ENCODE data around the gene GIGYF2. TPM values are rescaled to one million over a fixed set of nuclear protein-coding genes. Genes with fewer than 3 reads are reported as not detected.

The GIGYF2 gene
- total and polyA plus RNA-seq, 4 experiments from 2014 or later, result 6.7 to 89.6 (median 59.0) TPM

- no peaks in the 10 kb centered on the region for H3K36me3 ChIP-seq (ENCODE audit: insufficient read depth, low read length)
- no peak for DNase-seq
- no peak overlapping the region for H3K27ac Mint-ChIP-seq
- ChIA-PET CTCF (ENCODE audit: partially characterized antibody) (no interaction called here), POLR2A (ENCODE audit: partially characterized antibody) (no interaction called here)
- peak overlapping the region in 5 of 8 donors; percentile 22 to 67 (median 47) for H3K4me3 Mint-ChIP-seq
- peaks cover 13% of the 10 kb centered on the region in 2 donors for H3K27me3 Mint-ChIP-seq
- H3K36me3 Mint-ChIP-seq, result no peaks in the 10 kb centered on the region
- peaks cover 2 to 14% (median 7%) of the 10 kb centered on the region in 4 donors for H3K4me1 Mint-ChIP-seq
- H3K4me3 ChIP-seq (ENCODE audit: low read length in 2 of 2), result peak overlapping the region in 1 of 2 donors; percentile 28
- H3K27me3 ChIP-seq (ENCODE audit: insufficient read depth, low read length), result peaks cover 4% of the 10 kb centered on the region
- peaks cover 7% of the 10 kb centered on the region for H3K4me1 ChIP-seq (ENCODE audit: insufficient read depth, low read length)
- intact Hi-C loops (cut with micrococcal nuclease), result no loop called here
- peaks cover 0 to 2% (median 0%) of the 10 kb centered on the region in 8 donors for H3K9me3 Mint-ChIP-seq
- H3K9me3 ChIP-seq (ENCODE audit: control insufficient read depth in 1 of 2, low read length in 2 of 2), result no peaks in the 10 kb centered on the region
- no peak overlapping the region for H3K27ac ChIP-seq (ENCODE audit: low read depth, low read length)
Measured at GRCh38 chr2:232876978-232877441, 179.9 kb downstream of the GIGYF2 start.

GRCh38 chr2:232877940-232878511 lies 180.9 kb downstream of the GIGYF2 start:
- Histone ChIP-seq H3K27me3 (ENCODE audit: insufficient read depth, low read length) (peaks cover 4% of the 10 kb centered on the region), H3K9me3 (ENCODE audit: control insufficient read depth in 1 of 2, low read length in 2 of 2) (no peaks in the 10 kb centered on the region), H3K27ac (ENCODE audit: low read depth, low read length) (no peak overlapping the region), H3K4me1 (ENCODE audit: insufficient read depth, low read length) (peaks cover 7% of the 10 kb centered on the region), H3K36me3 (ENCODE audit: insufficient read depth, low read length) (no peaks in the 10 kb centered on the region), H3K4me3 (ENCODE audit: low read length in 2 of 2) (no peak overlapping the region)
- Mint-ChIP-seq H3K4me1 (peaks cover 2 to 14% (median 7%) of the 10 kb centered on the region in 4 donors), H3K36me3 (no peaks in the 10 kb centered on the region), H3K27me3 (peaks cover 13% of the 10 kb centered on the region in 2 donors), H3K4me3 (peak overlapping the region in 4 of 8 donors; percentile 10 to 81 (median 70)), H3K9me3 (peaks cover 0 to 2% (median 0%) of the 10 kb centered on the region in 8 donors), H3K27ac (no peak overlapping the region)
- peak in 1 of 5 donors; percentile 7 for DNase-seq
- ChIA-PET POLR2A (ENCODE audit: partially characterized antibody) (no interaction called here), CTCF (ENCODE audit: partially characterized antibody) (no interaction called here)
- intact Hi-C loops (cut with micrococcal nuclease), result no loop called here

DNA sequence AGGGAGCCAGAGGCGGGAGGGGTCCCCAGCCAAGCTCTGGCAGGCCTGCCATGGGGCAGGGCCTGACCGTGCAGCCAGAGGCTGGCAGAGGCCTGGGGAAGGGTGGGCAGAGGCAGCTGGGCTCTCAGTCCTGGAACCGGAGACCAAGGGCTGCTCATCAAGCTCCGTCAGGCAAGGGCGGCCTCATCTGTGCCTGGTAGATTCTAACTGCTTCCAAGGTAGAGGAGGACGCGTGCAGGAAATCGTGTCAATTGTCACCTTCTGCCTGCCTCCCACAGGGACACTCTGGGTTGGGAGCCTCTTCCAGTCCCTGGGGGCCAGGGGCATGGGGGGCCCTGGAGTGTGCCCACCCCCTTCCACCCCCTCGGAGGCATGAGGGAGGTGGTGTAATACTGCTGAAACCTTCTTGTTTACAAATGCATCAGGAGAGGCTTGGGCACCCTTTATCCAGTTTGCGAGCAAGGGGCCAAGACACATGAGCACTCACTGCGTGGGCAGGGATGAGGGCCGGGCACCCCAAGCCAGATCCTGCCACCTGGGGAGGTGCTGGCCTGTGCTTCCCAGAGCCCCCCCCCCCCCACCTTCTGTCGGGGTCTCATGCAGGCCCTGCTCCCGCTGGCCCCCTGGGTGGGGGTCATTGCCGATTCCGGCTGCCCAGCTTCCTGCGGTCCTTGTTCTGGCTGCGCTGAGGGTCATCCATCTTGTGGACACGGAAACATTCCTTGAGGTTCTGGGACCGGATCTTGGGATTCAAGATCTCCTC lies 181.9 kb downstream of the GIGYF2 start:
- Mint-ChIP-seq H3K27ac (no peak overlapping the region), H3K9me3 (peaks cover 0 to 2% (median 0%) of the 10 kb centered on the region in 8 donors), H3K36me3 (no peaks in the 10 kb centered on the region), H3K4me3 (peak overlapping the region in 1 of 8 donors; percentile 25), H3K4me1 (peaks cover 2 to 14% (median 7%) of the 10 kb centered on the region in 4 donors), H3K27me3 (peaks cover 11 to 13% of the 10 kb centered on the region in 2 donors)
- Histone ChIP-seq H3K9me3 (ENCODE audit: control insufficient read depth in 1 of 2, low read length in 2 of 2) (no peaks in the 10 kb centered on the region), H3K4me1 (ENCODE audit: insufficient read depth, low read length) (peaks cover 7% of the 10 kb centered on the region), H3K27ac (ENCODE audit: low read depth, low read length) (no peak overlapping the region), H3K36me3 (ENCODE audit: insufficient read depth, low read length) (no peaks in the 10 kb centered on the region), H3K4me3 (ENCODE audit: low read length in 2 of 2) (no peak overlapping the region), H3K27me3 (ENCODE audit: insufficient read depth, low read length) (peaks cover 4% of the 10 kb centered on the region)
- CTCF ChIA-PET (ENCODE audit: partially characterized antibody), result no interaction called here
- intact Hi-C loops (cut with micrococcal nuclease), result no loop called here
- peak in 1 of 5 donors; percentile 38 for DNase-seq
- POLR2A ChIA-PET (ENCODE audit: partially characterized antibody), result no interaction called here

GRCh38 chr2:232879618-232880494 lies 182.7 kb downstream of the GIGYF2 start:
- no peak overlapping the region for H3K27ac Mint-ChIP-seq
- H3K4me3 Mint-ChIP-seq, result peak overlapping the region in 1 of 8 donors; percentile 25
- Histone ChIP-seq H3K36me3 (ENCODE audit: insufficient read depth, low read length) (no peaks in the 10 kb centered on the region), H3K4me3 (ENCODE audit: low read length in 2 of 2) (no peak overlapping the region), H3K27me3 (ENCODE audit: insufficient read depth, low read length) (peaks cover 4% of the 10 kb centered on the region), H3K9me3 (ENCODE audit: control insufficient read depth in 1 of 2, low read length in 2 of 2) (no peaks in the 10 kb centered on the region), H3K27ac (ENCODE audit: low read depth, low read length) (no peak overlapping the region), H3K4me1 (ENCODE audit: insufficient read depth, low read length) (peaks cover 7% of the 10 kb centered on the region)
- peaks cover 0 to 2% (median 0%) of the 10 kb centered on the region in 8 donors for H3K9me3 Mint-ChIP-seq
- peak in 1 of 5 donors; percentile 21 for DNase-seq
- H3K4me1 Mint-ChIP-seq, result peaks cover 2 to 14% (median 7%) of the 10 kb centered on the region in 4 donors
- ChIA-PET POLR2A (ENCODE audit: partially characterized antibody) (no interaction called here), CTCF (ENCODE audit: partially characterized antibody) (no interaction called here)
- intact Hi-C loops (cut with micrococcal nuclease), result no loop called here
- H3K27me3 Mint-ChIP-seq, result peaks cover 7 to 11% of the 10 kb centered on the region in 2 donors
- H3K36me3 Mint-ChIP-seq, result no peaks in the 10 kb centered on the region

GRCh38 chr2:232880764-232881351 lies 183.7 kb downstream of the GIGYF2 start:
- POLR2A ChIA-PET (ENCODE audit: partially characterized antibody), result no interaction called here
- intact Hi-C loops (cut with micrococcal nuclease), result no loop called here
- H3K27ac Mint-ChIP-seq, result peak overlapping the region in 1 of 7 donors; percentile 11

GRCh38 chr2:232882085-232882484 lies 185.0 kb downstream of the GIGYF2 start:
- H3K4me1 ChIP-seq (ENCODE audit: insufficient read depth, low read length), result no peaks in the 10 kb centered on the region
- no peaks in the 10 kb centered on the region for H3K36me3 ChIP-seq (ENCODE audit: insufficient read depth, low read length)
- H3K4me3 ChIP-seq (ENCODE audit: low read length in 2 of 2), result no peak overlapping the region
- Mint-ChIP-seq H3K27me3 (peaks cover 0 to 5% of the 10 kb centered on the region in 2 donors), H3K4me3 (no peak overlapping the region), H3K36me3 (no peaks in the 10 kb centered on the region), H3K9me3 (peaks cover 0 to 2% (median 0%) of the 10 kb centered on the region in 8 donors), H3K27ac (no peak overlapping the region), H3K4me1 (peaks cover 0 to 6% (median 0%) of the 10 kb centered on the region in 4 donors)
- intact Hi-C loops (cut with micrococcal nuclease), result no loop called here
- H3K27ac ChIP-seq (ENCODE audit: low read depth, low read length), result no peak overlapping the region
- H3K9me3 ChIP-seq (ENCODE audit: control insufficient read depth in 1 of 2, low read length in 2 of 2), result no peaks in the 10 kb centered on the region
- ChIA-PET CTCF (ENCODE audit: partially characterized antibody) (no interaction called here), POLR2A (ENCODE audit: partially characterized antibody) (no interaction called here)
- no peak for DNase-seq
- no peaks in the 10 kb centered on the region for H3K27me3 ChIP-seq (ENCODE audit: insufficient read depth, low read length)

More at GRCh38 chr2:232880764-232881351, 183.7 kb downstream of the GIGYF2 start:
- no peaks in the 10 kb centered on the region for H3K36me3 ChIP-seq (ENCODE audit: insufficient read depth, low read length)
- H3K4me1 Mint-ChIP-seq, result peaks cover 0 to 6% (median 0%) of the 10 kb centered on the region in 4 donors
- no peaks in the 10 kb centered on the region for H3K9me3 ChIP-seq (ENCODE audit: control insufficient read depth in 1 of 2, low read length in 2 of 2)
- no peaks in the 10 kb centered on the region for H3K27me3 ChIP-seq (ENCODE audit: insufficient read depth, low read length)
- peaks cover under 1% of the 10 kb centered on the region for H3K4me1 ChIP-seq (ENCODE audit: insufficient read depth, low read length)
- no peaks in the 10 kb centered on the region for H3K36me3 Mint-ChIP-seq
- no peak overlapping the region for H3K4me3 Mint-ChIP-seq
- H3K4me3 ChIP-seq (ENCODE audit: low read length in 2 of 2), result no peak overlapping the region
- peaks cover 0 to 2% of the 10 kb centered on the region in 2 donors for H3K27me3 Mint-ChIP-seq
- H3K27ac ChIP-seq (ENCODE audit: low read depth, low read length), result no peak overlapping the region
- peak in 1 of 5 donors; percentile 7 for DNase-seq
- CTCF ChIA-PET (ENCODE audit: partially characterized antibody), result no interaction called here
- peaks cover 0 to 2% (median 0%) of the 10 kb centered on the region in 8 donors for H3K9me3 Mint-ChIP-seq
